Vagina (tissue), 2 donors: Measurements from ENCODE around the gene TEC. TPM values are rescaled to one million over a fixed set of nuclear protein-coding genes. Genes with fewer than 3 reads are reported as not detected.
"Not testable (repeated sequence)": the region's sequence is repeated elsewhere in the genome, so short reads cannot be mapped to it uniquely, and the experiment has no call there.

Source experiments
- DNase-seq, 2 donors: peaks; one replicate each; pipeline ENCODE4 v3.0.0-alpha.2; 2017; ENCODE audit errors: extremely low spot score in 2 of 2
- H3K27ac ChIP-seq: fragments of 200-600 bp; sonication (generic); one replicate; pipeline ENCODE4 v1.5.1; 2019
- H3K27me3 ChIP-seq: fragments of 200-600 bp; sonication (generic); one replicate; pipeline ENCODE4 v1.5.1; 2019
- H3K36me3 ChIP-seq, 2 donors: fragments of 200-600 bp; sonication (generic); one replicate each; pipeline ENCODE4 v1.5.1; 2017 to 2019
- H3K4me1 ChIP-seq: fragments of 200-600 bp; sonication (generic); one replicate; pipeline ENCODE4 v1.5.1; 2019
- H3K4me3 ChIP-seq, 2 donors: fragments of 200-600 bp; sonication (generic); 1 replicate in 1 of 2; 2 replicates in 1 of 2; pipeline ENCODE4 v1.5.1; 2016 to 2019
- H3K9me3 ChIP-seq: fragments of 200-600 bp; sonication (generic); one replicate; pipeline ENCODE4 v1.5.1; 2019
- POLR2A ChIP-seq, 2 donors: fragments of 450-650 bp; IDR thresholded peaks; one replicate each; pipeline ENCODE4 v1.6.1; 2017; ENCODE audit warnings: antibody characterized with exemption in 2 of 2, mild to moderate bottlenecking in 2 of 2, moderate library complexity in 2 of 2
- POLR2AphosphoS5 ChIP-seq, 2 donors: sonication (generic); formaldehyde crosslinking; IDR thresholded peaks; one replicate each; pipeline ENCODE4 v1.9.0; 2017; ENCODE audit warnings: antibody characterized with exemption in 2 of 2, mild to moderate bottlenecking in 2 of 2, low read depth in 1 of 2; ENCODE audit not compliant: insufficient read depth in 1 of 2
- intact Hi-C: fragments of 100-400 bp; cut with DNase I; formaldehyde crosslinking; loops from one replicate; pipeline ENCODE4 v1.15.1; 2023
- total RNA-seq: library from RNA; depleted of rRNA; stranded (reverse); fragments of >200 nt; gene quantifications from one replicate; pipeline ENCODE4 v1.2.3, GENCODE V29; 2016
- TF ChIP-seq, protein P1 (sequence below), 3 experiments: fragments of 450-650 bp in 2 of 3; fragments of 200-600 bp in 1 of 3; sonication (generic) in 1 of 3; IDR thresholded peaks; one replicate each; pipeline ENCODE4 v1.5.1; 2017 to 2019; ENCODE audit warnings: antibody characterized with exemption in 3 of 3, mild to moderate bottlenecking in 2 of 3, moderate library complexity in 2 of 3

The TEC gene
- total RNA-seq, 1 donor from 2014 or later = 9.3 TPM

DNA sequence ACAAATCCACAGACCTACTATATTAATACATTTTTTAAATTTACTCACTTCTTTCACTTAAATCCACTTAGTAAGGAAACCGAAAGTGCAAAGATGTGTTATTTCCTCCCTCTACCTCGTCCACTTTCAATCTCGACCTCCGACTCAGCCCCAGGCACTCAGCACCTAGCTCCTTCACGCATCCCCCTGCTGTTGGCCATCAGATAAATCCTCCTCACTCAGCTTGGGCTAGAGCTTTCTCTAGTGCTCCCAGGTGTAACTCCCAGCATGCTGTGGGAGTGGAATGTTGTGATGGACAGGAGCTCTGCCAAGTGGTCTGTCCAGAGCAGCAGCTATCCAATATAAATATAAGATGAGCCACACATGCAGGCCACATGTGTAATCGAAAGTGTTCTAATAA, 26.7 kb upstream of the TEC start:
- no peak overlapping the region for H3K4me3 ChIP-seq
- TF ChIP-seq, protein P1, sequence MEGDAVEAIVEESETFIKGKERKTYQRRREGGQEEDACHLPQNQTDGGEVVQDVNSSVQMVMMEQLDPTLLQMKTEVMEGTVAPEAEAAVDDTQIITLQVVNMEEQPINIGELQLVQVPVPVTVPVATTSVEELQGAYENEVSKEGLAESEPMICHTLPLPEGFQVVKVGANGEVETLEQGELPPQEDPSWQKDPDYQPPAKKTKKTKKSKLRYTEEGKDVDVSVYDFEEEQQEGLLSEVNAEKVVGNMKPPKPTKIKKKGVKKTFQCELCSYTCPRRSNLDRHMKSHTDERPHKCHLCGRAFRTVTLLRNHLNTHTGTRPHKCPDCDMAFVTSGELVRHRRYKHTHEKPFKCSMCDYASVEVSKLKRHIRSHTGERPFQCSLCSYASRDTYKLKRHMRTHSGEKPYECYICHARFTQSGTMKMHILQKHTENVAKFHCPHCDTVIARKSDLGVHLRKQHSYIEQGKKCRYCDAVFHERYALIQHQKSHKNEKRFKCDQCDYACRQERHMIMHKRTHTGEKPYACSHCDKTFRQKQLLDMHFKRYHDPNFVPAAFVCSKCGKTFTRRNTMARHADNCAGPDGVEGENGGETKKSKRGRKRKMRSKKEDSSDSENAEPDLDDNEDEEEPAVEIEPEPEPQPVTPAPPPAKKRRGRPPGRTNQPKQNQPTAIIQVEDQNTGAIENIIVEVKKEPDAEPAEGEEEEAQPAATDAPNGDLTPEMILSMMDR (IDR thresholded peaks at IDR 0.05) = no peak
- TF ChIP-seq POLR2A (IDR thresholded peaks at IDR 0.05) (no peak), POLR2AphosphoS5 (IDR thresholded peaks at IDR 0.05; ENCODE audit: insufficient read depth in 1 of 2, low read depth in 1 of 2) (no peak)
- H3K36me3 ChIP-seq = no peaks in the 10 kb centered on the region
- H3K4me1 ChIP-seq = no peaks in the 10 kb centered on the region
- H3K27ac ChIP-seq = no peak overlapping the region
- intact Hi-C loops = no loop called here
- no peak for DNase-seq
- no peaks in the 10 kb centered on the region for H3K9me3 ChIP-seq
- no peaks in the 10 kb centered on the region for H3K27me3 ChIP-seq

DNA sequence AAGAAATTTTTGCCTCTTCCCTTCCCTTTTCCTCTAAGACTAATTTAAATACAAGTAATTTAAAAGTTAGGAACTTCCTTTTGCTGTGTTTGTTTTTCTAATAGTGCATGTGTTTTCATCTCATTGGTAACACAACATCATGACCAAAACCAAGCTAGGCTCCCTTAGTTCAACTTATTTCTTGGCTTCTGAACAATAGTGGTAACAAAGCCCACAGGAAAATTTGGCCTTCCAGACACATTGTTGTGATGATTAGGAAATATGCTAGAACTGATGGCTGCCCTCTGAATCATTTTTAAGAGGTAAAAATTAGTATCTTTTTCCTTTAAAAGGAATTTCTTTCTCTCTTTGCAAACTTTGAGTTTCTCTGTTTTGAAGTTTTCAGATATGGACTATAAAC, 25.5 kb upstream of the TEC start:
- DNase-seq = no peak
- no peaks in the 10 kb centered on the region for H3K9me3 ChIP-seq
- intact Hi-C loops = no loop called here
- TF ChIP-seq, protein P1 (IDR thresholded peaks at IDR 0.05) = no peak
- no peaks in the 10 kb centered on the region for H3K27me3 ChIP-seq
- no peak overlapping the region for H3K4me3 ChIP-seq
- no peaks in the 10 kb centered on the region for H3K36me3 ChIP-seq
- H3K4me1 ChIP-seq = no peaks in the 10 kb centered on the region
- no peak overlapping the region for H3K27ac ChIP-seq

DNA sequence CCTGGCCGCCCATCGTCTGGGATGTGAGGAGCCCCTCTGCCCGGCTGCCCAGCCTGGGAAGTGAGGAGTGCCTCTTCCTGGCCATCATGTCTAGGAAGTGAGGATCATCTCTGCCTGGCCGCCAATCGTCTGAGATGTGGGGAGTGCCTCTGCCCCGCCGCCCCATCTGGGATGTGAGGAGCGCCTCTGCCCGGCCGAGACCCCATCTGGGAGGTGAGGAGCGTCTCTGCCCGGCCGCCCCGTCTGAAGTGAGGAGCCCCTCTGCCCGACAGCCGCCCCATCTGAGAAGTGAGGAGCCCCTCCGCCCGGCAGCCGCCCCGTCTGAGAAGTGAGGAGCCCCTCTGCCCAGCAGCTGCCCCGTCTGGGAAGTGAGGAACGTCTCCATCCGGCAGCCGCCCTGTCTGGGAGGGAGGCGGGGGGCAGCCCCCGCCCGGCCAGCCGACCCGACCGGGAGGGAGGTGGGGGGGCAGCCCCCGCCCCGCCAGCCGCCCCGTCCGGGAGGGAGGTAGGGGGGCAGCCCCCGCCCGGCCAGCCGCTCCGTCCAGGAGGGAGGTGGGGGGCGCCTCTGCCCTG, 22.7 kb upstream of the TEC start:
- H3K9me3 ChIP-seq, H3K27me3 ChIP-seq, H3K36me3 ChIP-seq, H3K4me1 ChIP-seq, DNase-seq, H3K27ac ChIP-seq, H3K4me3 ChIP-seq, intact Hi-C loops: not testable (repeated sequence)

DNA sequence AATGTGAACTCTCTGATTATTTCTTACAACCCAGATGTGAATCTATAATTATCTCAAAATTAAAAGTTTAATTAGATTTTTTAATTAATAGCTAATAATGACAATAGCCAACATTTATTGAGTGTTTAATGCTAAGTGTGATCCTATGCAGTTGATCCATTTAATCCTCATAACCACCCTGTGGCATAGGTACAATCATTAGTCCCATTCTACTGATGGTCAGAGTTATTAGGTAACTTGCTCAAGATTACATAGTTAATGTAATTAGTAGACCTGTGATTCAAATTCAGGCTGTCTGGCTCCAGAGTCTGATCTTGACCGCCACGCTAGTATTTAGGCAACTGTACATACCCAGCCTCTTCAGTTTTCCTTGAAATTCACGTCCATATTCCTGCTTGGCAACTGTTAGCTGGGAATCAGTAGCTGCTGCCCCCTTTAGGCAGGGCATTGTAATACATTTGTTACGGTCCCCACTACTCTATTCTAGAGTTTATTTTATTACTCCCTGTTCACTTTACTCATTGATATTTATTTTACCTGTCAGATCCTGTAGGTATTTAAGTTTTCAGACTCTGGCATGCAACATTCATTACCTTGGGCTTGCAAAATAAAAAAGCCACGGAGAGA, 20.6 kb upstream of the TEC start:
- H3K4me3 ChIP-seq = no peak overlapping the region
- no peaks in the 10 kb centered on the region for H3K36me3 ChIP-seq
- no peaks in the 10 kb centered on the region for H3K4me1 ChIP-seq
- no peak for DNase-seq
- intact Hi-C loops = no loop called here
- TF ChIP-seq, protein P1 (IDR thresholded peaks at IDR 0.05) = peak in 1 of 3 experiments; percentile 19
- no peak for TF ChIP-seq POLR2A (IDR thresholded peaks at IDR 0.05)
- H3K27ac ChIP-seq = no peak overlapping the region
- no peaks in the 10 kb centered on the region for H3K27me3 ChIP-seq
- H3K9me3 ChIP-seq = no peaks in the 10 kb centered on the region

DNA sequence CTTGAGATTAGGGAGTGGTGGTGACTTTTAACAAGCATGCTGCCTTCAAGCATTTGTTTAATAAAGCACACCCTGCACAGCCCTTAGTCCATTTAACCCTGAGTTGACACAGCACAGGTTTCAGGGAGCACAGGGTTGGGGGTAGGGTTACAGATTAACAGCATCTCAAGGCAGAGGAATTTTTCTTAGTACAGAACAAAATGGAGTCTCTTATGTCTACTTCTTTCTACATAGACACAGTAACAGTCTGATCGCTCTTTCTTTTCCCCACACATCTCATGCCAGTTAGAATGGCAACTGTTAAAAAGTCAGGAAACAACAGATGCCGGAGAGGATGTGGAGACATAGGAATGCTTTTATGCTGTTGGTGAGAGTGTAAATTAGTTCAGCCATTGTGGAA, 16.4 kb upstream of the TEC start:
- intact Hi-C loops, H3K9me3 ChIP-seq, H3K4me1 ChIP-seq, H3K36me3 ChIP-seq, H3K27ac ChIP-seq, DNase-seq, H3K27me3 ChIP-seq, H3K4me3 ChIP-seq: not testable (repeated sequence)

DNA sequence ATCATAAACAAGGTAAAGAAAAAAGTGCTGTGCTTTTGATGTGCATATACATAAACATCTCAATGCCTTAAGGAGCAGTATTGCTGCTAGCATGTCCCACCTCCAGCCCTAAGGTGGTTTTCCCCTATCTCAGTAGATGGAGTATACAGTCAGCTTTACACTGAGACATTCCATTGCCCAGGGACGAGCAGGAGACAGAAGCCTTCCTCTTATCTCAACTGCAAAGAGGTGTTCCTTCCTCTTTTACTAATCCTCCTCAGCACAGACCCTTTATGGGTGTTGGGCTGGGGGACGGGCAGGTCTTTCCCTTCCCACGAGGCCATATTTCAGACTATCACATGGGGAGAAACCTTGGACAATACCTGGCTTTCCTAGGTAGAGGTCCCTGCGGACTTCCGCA, 16.0 kb upstream of the TEC start:
- intact Hi-C loops, H3K4me1 ChIP-seq, H3K27me3 ChIP-seq, H3K36me3 ChIP-seq, DNase-seq, H3K4me3 ChIP-seq, H3K27ac ChIP-seq, H3K9me3 ChIP-seq: not testable (repeated sequence)

DNA sequence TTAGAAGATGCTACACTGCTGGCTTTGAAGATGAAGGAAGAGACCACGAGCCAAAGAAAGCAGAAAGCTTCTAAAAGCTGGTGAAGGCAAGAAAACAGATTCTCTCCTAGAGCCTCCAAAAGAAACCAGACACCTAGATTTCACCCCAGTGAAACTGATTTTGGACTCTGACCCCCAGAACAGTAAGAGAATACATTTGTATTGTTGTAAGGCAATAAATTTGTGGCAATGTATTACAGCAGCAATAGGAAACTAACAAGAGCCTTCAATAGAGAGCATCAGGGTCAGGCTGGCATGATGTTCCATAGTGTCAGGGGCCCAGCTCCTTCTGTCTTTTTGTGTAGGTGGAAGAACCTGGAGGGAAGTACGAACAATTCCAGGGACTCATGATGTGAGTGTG, 6.0 kb upstream of the TEC start:
- no peak overlapping the region for H3K4me3 ChIP-seq
- no peak for DNase-seq
- no peaks in the 10 kb centered on the region for H3K9me3 ChIP-seq
- intact Hi-C loops = no loop called here
- no peak overlapping the region for H3K27ac ChIP-seq
- H3K36me3 ChIP-seq = no peaks in the 10 kb centered on the region
- TF ChIP-seq POLR2A (IDR thresholded peaks at IDR 0.05) = no peak
- TF ChIP-seq, protein P1 (IDR thresholded peaks at IDR 0.05) = no peak
- TF ChIP-seq POLR2AphosphoS5 (IDR thresholded peaks at IDR 0.05; ENCODE audit: insufficient read depth in 1 of 2, low read depth in 1 of 2) = no peak
- no peaks in the 10 kb centered on the region for H3K4me1 ChIP-seq
- H3K27me3 ChIP-seq = no peaks in the 10 kb centered on the region
